K562 (cell line): ENCODE data around the gene CCDC9B. TPM values are rescaled to one million over a fixed set of nuclear protein-coding genes. Genes with fewer than 3 reads are reported as not detected.

Experiments used
- BRCA1 ChIP-seq, 2 experiments: fragments of 450-650 bp in 1 of 2; sonication (generic) in 1 of 2; formaldehyde crosslinking in 1 of 2; IDR thresholded peaks; 2 replicates each; pipeline versions ENCODE4 v1.5.0 to v1.6.1; 2017 to 2020; ENCODE audit warnings: mild to moderate bottlenecking in 1 of 2, missing genetic modification reagents in 1 of 2
- CLOCK ChIP-seq: fragments of 250-450 bp; sonication (Bioruptor Pico); IDR thresholded peaks from 2 replicates; pipeline ENCODE4 v1.4.0; 2020; ENCODE audit warnings: mild to moderate bottlenecking, moderate library complexity, borderline replicate concordance
- ETV1 ChIP-seq: fragments of 450-650 bp; conservative IDR thresholded peaks from 2 replicates; pipeline ENCODE4 v1.6.1; 2016; ENCODE audit warnings: missing genetic modification characterization, control low read depth, low read depth, missing compliant biosample characterization
- ETV6 ChIP-seq, 3 experiments: fragments of 150-350 bp in 1 of 3; sonication (generic) in 1 of 3; formaldehyde crosslinking in 1 of 3; IDR thresholded peaks; 2 replicates each; pipeline versions ENCODE4 v1.6.1 to v1.8.0; 2014 to 2022; ENCODE audit warnings: borderline replicate concordance in 2 of 3, low read depth in 2 of 3, antibody characterized with exemption in 1 of 3, low read length in 1 of 3, mild to moderate bottlenecking in 1 of 3, missing genetic modification reagents in 1 of 3
- FIP1L1 ChIP-seq: fragments of 200-400 bp; formaldehyde crosslinking; IDR thresholded peaks from 2 replicates; pipeline ENCODE4 v1.6.1; 2018; ENCODE audit warnings: mild to moderate bottlenecking, low read depth, low read length; ENCODE audit not compliant: poor library complexity, severe bottlenecking
- KDM1A ChIP-seq, 2 experiments: fragments of 450-650 bp; IDR thresholded peaks; 2 replicates each; pipeline ENCODE4 v1.6.1; 2016; ENCODE audit warnings: mild to moderate bottlenecking in 2 of 2
- MLX ChIP-seq, 2 experiments: fragments of 450-650 bp in 1 of 2; sonication (generic) in 1 of 2; formaldehyde crosslinking; conservative IDR thresholded peaks; 2 replicates each; pipeline versions ENCODE4 v1.4.0 to v1.8.1; 2020 to 2022; ENCODE audit warnings: mild to moderate bottlenecking in 1 of 2, missing genetic modification reagents in 1 of 2
- NR0B1 ChIP-seq: fragments of 450-650 bp; IDR thresholded peaks from one replicate; pipeline ENCODE4 v1.6.1; 2018; ENCODE audit warnings: mild to moderate bottlenecking, moderate library complexity; ENCODE audit not compliant: partially characterized antibody
- NR2F6 ChIP-seq: fragments of 450-650 bp; formaldehyde crosslinking; IDR thresholded peaks from 2 replicates; pipeline ENCODE4 v1.4.0; 2020; ENCODE audit warnings: mild to moderate bottlenecking
- PPARD ChIP-seq: fragments of 250-450 bp; sonication (Bioruptor Pico); IDR thresholded peaks from 2 replicates; pipeline ENCODE4 v1.8.0; 2022; ENCODE audit warnings: inconsistent platforms, mild to moderate bottlenecking, moderate library complexity
- ZBTB17 ChIP-seq: fragments of 450-650 bp; formaldehyde crosslinking; IDR thresholded peaks from 2 replicates; pipeline ENCODE4 v1.4.0; 2020; ENCODE audit warnings: mild to moderate bottlenecking
- ZNF318 ChIP-seq, 2 experiments: fragments of 450-650 bp; IDR thresholded peaks; 2 replicates each; pipeline ENCODE4 v1.6.1; 2016; ENCODE audit warnings: mild to moderate bottlenecking in 2 of 2, borderline replicate concordance in 1 of 2, low read depth in 1 of 2, moderate library complexity in 1 of 2
- ZNF695 ChIP-seq: fragments of 450-650 bp; formaldehyde crosslinking; IDR thresholded peaks from 2 replicates; pipeline ENCODE4 v1.4.0; 2020; ENCODE audit warnings: mild to moderate bottlenecking, moderate library complexity
- polyA plus RNA-seq, 8 experiments: library from polyadenylated mRNA; depleted of rRNA in 4 of 8; stranded (reverse) in 5 of 8; unstranded in 3 of 8; fragments of >200 nt; fragmentation: Nextera tagmentation in 2 of 8; fragmentation: Illumina TruSeq in 1 of 8; extraction: Ambion mirVana in 2 of 8; extraction: Trizol in 1 of 8; gene quantifications; 2 replicates each; pipeline versions ENCODE4 v1.2.1 to v1.2.3, GENCODE V29; 2011 to 2014; ENCODE audit warnings: inconsistent platforms in 1 of 8, missing spikeins in 1 of 8
- total RNA-seq, 7 experiments: library from RNA; depleted of rRNA in 6 of 7; stranded (reverse); fragments of >200 nt in 6 of 7; fragmentation: Illumina TruSeq in 2 of 7; extraction: Trizol in 2 of 7; gene quantifications; 2 replicates each; pipeline versions ENCODE4 v1.2.1 to v1.2.3, GENCODE V29; 2011 to 2021; ENCODE audit warnings: low replicate concordance in 1 of 7

CCDC9B gene
- total and polyA plus RNA-seq, 9 of the 15 experiments (the other 6 are each of a cell fraction or from before 2014, with no cell fraction given) = 0.01 to 0.47 (median 0.15) TPM; not detected in 1

- TF ChIP-seq ZNF318 (IDR thresholded peaks at IDR 0.05; ENCODE audit: borderline replicate concordance in 1 of 2, low read depth in 1 of 2) = no peak
- TF ChIP-seq NR2F6 (CRISPR knock-in tag) = no peak
- no peak for TF ChIP-seq PPARD (CRISPR knock-in tag)
- no peak for TF ChIP-seq ZNF695 (CRISPR knock-in tag)
- TF ChIP-seq FIP1L1 = no peak
- TF ChIP-seq ZBTB17 (CRISPR knock-in tag) = no peak
- no peak for TF ChIP-seq NR0B1
- no peak for TF ChIP-seq CLOCK (CRISPR knock-in tag)
- TF ChIP-seq ETV1 (tag) = no peak
- no peak for TF ChIP-seq MLX (CRISPR knock-in tag; conservative IDR thresholded peaks at IDR 0.05)
- TF ChIP-seq BRCA1 (IDR thresholded peaks at IDR 0.05) = no peak
- no peak for TF ChIP-seq BRCA1 (CRISPR knock-in tag; IDR thresholded peaks at IDR 0.05)
- 0 out of 4 replicates have a peak, but pooled peaks of 1 of the 2 experiments have one; percentile 34 for TF ChIP-seq ETV6 (IDR thresholded peaks at IDR 0.05; ENCODE audit: borderline replicate concordance in 1 of 2, low read depth in 2 of 2, low read length in 1 of 2)
- no peak for TF ChIP-seq ETV6 (CRISPR knock-in tag; IDR thresholded peaks at IDR 0.05; ENCODE audit: borderline replicate concordance)
- TF ChIP-seq KDM1A (IDR thresholded peaks at IDR 0.05) = no peak
Measured at GRCh38 chr15:40333922-40334492, 6.7 kb downstream of the CCDC9B start (continued).
